ENCODE measurements around the gene MTO1.
"Not testable (repeated sequence)": the region's sequence is repeated elsewhere in the genome, so short reads cannot be mapped to it uniquely, and the experiment has no call there.

Gene MTO1

DNA sequence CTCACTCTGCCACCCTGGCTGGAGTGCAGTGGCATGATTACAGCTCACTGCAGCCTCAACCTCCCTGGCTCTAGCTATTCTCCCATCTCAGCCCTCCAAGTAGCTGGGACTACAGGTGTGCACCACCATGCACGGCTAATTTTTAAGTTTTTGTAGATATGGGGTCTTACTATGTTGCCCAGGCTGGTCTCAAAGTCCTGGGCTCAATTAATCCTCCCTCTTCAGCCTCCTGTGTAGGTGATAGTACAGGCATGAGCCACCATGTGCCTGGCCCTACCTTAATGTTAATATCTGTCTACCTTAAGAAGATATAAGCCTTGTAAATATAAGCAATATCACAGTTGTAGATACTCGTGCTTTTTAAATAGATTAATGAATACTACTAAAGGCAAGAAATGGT is 42.6 kb downstream of the MTO1 start:
- no peak for DNase-seq

DNA sequence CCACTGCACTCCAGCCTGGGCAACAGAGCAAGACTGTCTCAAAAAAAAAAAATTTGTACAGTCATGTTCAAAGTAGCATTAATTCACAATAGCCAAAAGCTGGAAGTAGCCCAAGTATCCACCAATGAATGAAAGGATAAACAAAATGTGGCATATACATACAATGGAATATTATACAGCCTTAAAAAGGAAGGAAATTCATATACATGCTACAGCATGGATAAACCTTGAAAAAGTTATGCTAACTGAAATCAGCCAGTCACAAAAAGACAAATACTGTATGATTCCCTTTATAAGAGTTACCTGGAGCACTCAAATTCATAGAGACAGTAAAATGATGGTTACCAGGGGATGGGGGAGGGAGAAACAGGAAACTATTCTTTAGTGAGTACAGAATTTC is 43.6 kb downstream of the MTO1 start:
- DNase-seq, result no peak

DNA sequence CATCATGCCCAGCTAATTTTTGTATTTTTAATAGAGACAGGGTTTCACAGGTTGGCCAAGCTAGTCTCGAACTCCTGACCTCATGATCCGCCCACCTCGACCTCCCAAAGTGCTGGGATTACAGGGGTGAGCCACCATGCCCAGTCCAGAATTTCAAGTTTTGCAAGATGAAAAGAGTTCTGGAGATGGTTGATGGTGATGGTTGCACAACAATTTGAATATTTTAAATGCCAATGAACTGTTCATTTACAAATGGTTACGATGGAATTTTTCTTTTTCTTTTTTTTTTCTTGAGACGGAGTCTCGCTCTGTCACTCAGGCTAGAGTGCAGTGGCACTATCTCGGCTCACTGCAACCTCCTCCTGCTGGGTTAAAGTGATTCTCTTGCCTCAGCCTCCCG is 44.2 kb downstream of the MTO1 start:
- not testable (repeated sequence) for DNase-seq

DNA sequence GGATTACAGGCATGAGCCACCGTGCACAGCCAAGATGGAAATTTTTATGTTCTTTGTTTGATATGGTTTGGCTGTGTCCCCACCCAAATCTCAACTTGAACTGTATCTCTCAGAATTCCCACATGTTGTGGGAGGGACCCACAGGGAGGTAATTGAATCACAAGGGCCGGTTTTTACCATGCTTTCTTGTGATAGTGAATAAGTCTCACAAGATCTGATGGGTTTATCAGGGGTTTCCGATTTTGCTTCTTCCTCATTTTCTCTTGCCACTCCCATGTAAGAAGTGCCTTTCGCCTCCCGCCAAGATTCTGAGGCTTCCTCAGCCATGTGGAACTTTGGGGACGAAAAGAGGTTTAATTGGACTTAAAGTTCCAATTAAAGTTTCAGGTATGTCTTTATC is 44.7 kb downstream of the MTO1 start:
- no peak for DNase-seq

DNA sequence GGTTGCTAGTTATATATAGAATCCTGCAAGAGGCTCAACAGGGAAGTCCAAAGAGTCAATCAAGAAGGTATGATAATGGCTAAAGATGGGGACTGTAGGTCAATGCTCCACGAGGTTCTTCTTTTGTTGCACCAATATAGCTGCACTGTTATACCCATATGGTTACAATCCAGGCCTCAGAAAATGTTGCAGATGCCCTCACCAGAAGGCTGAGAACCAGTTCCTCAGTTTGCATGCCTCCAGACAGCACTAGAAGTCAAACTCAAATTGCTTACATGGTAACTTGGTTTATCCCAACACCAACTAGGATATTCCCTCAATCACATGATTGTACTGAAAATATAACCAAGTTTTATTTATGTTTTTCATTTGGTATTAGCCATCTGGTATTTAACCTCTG is 47.2 kb downstream of the MTO1 start:
- no peak for DNase-seq

DNA sequence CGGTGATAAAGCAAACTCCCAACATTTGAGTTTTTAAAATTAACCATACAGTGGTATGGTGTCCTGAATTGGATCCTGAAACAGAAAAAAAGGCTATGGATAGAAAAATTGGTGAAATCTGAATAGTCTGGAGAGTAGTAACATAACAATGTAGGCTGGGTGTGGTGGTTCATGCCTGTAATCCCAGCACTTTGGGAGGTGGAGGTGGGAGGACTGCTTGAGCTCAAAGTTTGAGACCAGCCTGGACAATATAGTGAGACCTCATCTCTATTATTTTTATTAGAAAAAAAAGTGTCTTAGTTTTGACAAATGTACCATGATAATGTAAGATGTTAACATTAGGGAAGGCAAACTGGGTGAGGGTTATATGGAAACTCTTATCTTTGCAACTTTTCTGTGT is 48.3 kb downstream of the MTO1 start:
- no peak for DNase-seq

DNA sequence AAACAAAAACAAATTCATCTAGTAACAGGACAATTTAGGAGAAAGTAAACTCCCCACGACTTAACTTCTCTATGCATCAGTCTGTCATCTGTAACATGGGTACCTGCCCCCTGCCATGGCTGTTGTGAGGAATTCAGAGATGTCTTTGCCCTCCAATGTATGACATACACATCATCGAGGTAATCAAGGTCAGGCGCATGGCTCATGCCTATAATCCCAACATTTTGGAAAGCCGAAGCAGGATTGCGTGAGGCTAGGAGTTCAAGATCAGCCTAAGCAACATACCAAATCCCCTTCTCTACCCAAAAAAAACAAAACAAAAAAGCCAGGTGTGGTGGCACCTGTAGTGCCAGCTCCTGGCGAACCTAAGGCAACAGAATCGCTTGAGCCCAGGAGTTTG is 50.3 kb downstream of the MTO1 start:
- DNase-seq, result no peak

DNA sequence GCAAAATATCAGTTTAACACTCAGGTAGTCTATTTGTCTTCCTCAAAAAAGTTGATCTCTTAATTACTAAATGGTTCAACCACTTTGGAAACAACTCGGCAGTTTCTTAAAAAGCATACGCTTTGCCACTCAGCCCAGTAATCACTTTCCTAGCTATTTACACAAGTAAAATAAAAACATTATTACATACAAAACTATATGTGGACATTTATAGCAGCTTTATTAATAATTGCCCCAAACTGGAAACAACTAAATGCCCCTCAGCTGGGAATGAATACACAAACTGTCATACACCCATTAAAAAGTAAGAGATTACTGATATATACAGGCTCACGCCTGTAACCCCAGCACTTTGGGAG is 51.9 kb downstream of the MTO1 start:
- DNase-seq, result no peak

DNA sequence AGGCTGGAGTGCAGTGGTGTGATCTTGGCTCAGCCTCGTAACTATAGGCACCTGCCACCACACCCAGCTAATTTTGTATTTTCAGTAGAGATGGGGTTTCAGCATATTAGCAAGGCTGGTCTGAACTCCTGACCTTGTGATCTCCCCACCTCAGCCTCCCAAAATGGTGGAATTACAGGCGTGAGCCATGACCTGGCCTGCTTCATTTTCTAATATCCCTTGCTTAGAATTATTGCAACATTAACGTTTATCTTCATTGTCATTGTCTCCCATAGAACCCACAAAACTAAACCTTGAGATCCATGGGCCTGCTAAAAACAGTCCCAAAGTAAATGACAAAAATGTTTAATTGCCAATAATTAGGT is 53.2 kb downstream of the MTO1 start:
- no peak for DNase-seq

DNA sequence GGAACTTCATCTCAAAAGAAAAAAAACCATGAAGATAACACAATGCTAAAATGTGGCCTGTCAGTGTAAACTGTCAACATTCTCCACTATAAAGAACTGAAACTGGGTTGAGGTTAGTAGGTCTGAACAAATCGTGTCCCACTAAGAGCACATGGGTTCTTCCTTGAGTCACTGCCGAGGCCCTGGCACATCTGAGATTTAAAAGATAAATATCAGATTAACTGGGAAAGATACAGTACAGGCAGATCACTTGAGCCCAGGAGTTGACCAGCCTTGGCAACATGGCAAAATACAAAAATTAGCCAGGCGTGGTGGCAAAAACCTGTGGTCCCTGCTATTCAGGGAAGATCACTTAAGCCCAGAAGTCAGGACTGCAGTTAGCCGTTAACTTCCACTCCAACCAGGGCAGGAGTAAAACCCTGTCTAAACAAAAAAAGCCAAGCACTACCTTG is 53.7 kb downstream of the MTO1 start:
- no peak for DNase-seq

DNA sequence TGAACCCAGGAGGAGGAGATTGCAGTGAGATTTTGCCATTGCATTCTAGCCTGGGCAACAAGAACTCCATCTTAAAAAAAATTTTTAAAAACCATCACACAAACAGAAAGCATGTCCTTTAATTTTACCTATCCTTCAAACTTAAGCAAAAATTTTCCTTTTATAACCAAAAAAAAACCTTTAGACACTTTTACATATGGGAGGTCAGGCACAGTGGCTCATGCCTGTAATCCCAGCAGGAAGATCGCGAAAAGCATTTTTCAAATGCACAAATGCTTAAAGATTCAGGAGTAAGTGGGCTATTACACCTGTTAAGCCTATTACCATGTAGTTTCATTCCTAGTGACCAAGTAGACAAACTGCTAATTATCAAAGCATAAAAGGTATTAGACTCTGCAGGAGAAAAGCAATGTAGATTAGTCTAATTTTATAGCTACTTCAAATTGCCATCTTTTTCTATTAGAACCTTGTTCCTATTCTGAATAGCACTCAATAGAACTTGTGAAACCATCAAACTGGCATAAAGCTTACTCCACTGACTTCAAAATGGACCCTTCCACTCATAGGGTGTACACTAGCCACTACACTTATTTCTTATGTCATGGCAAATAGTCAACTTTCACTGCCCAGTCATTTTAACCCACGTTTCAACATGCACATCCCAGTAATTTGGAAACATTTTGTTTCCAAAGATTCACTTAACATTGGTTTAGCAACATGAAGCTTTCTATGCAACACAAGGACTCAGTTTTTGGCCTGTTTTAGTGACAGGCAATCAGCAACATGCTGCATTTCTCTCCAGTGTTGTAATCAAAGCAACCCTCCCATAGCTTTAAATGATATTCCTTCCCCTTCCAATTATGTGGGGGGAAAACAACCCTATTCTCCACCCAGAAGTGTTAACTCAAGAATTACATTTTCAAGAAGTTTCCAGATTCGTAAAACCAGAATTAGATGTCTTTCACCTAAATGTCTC is 55.3 kb downstream of the MTO1 start:
- DNase-seq, result no peak

DNA sequence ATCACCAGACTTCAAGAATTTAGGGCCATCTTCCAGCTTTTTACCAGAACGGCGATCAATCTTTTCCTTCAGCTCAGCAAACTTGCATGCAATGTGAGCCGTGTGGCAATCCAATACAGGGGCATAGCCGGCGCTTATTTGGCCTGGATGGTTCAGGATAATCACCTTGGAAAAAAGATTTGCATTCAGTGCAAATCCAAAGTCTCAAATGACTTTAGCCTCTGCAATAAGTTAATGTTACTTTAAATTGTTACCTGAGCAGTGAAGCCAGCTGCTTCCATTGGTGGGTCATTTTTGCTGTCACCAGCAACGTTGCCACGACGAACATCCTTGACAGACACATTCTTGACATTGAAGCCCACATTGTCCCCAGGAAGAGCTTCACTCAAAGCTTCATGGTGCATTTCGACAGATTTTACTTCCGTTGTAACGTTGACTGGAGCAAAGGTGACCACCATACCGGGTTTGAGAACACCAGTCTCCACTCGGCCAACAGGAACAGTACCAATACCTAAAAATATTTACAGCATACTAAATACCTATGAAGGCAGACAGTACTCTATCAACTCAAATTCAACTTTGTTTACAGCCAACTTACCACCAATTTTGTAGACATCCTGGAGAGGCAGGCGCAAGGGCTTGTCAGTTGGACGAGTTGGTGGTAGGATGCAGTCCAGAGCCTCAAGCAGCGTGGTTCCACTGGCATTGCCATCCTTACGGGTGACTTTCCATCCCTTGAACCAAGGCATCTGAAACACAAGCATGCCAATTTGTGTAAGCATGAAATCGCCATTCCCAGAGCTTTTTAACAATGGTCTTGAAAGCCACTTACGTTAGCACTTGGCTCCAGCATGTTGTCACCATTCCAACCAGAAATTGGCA is 56.8 kb downstream of the MTO1 start:
- DNase-seq, result not testable (repeated sequence)

DNA sequence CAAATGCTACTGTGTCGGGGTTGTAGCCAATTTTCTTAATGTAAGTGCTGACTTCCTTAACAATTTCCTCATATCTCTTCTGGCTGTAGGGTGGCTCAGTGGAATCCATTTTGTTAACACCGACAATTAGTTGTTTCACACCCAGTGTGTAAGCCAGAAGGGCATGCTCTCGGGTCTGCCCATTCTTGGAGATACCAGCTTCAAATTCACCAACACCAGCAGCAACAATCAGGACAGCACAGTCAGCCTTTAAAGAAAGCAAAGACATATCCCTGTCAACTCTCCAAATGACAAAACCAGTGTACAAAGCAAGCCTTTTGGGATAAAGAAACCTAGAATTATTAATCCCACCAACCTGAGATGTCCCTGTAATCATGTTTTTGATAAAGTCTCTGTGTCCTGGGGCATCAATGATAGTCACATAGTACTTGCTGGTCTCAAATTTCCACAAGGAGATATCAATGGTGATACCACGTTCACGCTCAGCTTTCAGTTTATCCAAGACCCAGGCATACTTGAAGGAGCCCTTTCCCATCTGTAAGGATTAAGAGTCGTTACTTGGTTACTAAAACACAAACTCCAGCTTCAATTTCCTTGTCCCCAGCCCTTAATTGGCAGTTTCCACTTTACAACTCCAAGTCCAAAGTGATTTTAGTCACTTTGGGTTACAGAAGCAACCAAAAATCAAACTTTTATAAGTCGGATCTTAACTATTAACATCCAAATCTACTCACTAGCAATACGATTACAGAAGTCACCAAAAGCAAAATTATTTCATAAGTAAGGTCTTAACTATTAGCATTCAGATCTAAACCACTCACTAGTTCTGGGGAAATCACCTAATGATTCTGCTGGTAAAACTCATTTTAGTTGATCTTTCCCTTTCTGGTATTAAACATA is 57.7 kb downstream of the MTO1 start:
- DNase-seq, result not testable (repeated sequence)

DNA sequence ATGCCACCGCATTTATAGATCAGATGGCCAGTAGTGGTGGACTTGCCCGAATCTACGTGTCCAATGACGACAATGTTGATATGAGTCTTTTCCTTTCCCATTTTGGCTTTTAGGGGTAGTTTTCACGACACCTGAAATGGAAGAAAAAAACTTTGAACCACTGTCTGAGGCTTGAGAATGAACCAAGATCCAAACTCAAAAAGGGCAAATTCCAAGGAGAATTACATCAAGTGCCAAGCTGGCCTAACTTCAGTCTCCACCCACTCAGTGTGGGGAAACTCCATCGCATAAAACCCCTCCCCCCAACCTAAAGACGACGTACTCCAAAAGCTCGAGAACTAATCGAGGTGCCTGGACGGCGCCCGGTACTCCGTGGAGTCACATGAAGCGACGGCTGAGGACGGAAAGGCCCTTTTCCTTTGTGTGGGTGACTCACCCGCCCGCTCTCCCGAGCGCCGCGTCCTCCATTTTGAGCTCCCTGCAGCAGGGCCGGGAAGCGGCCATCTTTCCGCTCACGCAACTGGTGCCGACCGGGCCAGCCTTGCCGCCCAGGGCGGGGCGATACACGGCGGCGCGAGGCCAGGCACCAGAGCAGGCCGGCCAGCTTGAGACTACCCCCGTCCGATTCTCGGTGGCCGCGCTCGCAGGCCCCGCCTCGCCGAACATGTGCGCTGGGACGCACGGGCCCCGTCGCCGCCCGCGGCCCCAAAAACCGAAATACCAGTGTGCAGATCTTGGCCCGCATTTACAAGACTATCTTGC is 58.6 kb downstream of the MTO1 start:
- peak; percentile 19 for DNase-seq

DNA sequence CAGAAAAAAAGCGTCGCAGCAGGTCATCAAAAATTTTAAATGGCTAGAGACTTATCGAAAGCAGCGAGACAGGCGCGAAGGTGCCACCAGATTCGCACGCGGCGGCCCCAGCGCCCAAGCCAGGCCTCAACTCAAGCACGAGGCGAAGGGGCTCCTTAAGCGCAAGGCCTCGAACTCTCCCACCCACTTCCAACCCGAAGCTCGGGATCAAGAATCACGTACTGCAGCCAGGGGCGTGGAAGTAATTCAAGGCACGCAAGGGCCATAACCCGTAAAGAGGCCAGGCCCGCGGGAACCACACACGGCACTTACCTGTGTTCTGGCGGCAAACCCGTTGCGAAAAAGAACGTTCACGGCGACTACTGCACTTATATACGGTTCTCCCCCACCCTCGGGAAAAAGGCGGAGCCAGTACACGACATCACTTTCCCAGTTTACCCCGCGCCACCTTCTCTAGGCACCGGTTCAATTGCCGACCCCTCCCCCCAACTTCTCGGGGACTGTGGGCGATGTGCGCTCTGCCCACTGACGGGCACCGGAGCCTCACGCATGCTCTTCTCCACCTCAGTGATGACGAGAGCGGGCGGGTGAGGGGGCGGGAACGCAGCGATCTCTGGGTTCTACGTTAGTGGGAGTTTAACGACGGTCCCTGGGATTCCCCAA is 59.3 kb downstream of the MTO1 start, which contains the start of gene EEF1A1:
Gene EEF1A1 (minus strand): TSS at position 345 of the 663 bp plus-strand sequence. CDS start 1,006 bp downstream, outside the sequence.
- DNase-seq, result peak; percentile 97

DNA sequence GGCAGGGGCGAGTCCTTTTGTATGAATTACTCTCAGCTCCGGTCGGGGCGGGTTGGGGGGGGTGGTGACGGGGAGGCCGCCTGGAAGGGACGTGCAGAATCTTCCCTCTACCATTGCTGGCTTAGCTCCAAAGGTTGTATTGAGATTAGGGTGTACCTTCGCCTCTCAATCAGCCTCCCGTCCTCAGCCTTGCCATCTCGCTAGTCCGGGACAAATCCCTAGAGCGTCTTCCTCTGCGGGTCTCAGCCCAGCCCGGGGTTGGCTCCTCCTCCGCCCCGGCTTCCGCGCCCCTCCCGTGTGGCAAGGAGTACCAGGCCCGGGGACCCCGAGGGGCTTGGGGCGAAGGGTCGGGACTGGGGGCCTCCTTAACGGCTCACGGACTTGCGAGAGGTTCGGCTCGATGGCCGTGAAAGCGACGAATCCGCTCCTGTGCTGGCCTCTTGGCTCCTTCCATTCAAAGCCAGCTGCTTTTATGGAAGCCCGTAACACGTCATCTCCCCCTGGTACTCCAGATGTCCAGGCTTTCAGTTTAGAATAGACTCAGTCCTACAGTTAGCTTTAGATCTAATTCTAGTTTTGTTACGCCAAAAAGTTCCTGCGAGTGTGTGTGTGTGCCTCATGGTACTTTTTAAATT is 59.9 kb downstream of the MTO1 start:
- peak; percentile 93 for DNase-seq

DNA sequence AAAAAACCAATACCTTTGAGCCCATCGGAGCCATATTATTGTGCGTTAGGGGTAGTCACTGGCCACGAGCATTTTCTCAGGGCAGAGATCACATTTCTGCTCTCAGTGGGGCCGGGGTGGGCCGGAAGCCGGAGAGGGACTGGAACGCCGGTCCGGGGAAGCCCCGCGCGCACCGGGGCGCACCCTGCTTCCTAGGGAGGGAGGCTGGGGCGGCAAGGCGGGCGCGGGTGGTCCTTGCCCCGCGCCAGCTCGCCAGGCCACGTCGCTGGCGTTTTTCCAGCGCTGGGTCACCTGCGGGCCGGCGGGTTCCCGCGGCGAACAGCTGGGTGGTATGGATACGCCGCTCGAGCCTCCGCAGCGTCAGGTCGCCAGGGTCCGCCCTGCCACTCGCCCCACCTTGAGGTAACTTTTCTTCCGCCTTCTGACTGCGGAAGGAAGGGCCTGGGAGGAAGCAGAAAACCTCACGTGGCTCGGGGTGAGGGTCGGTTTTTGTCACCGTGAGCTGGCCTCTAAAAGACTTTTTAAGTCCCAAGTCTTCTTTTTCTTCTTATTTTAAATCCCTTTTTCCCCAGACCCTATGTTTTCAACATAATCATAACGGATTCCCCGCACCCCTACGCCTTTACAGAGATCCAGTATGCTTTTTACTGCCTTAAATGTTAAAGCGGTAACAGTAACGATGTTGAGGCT is 62.0 kb downstream of the MTO1 start:
- DNase-seq, result peak; percentile 33

DNA sequence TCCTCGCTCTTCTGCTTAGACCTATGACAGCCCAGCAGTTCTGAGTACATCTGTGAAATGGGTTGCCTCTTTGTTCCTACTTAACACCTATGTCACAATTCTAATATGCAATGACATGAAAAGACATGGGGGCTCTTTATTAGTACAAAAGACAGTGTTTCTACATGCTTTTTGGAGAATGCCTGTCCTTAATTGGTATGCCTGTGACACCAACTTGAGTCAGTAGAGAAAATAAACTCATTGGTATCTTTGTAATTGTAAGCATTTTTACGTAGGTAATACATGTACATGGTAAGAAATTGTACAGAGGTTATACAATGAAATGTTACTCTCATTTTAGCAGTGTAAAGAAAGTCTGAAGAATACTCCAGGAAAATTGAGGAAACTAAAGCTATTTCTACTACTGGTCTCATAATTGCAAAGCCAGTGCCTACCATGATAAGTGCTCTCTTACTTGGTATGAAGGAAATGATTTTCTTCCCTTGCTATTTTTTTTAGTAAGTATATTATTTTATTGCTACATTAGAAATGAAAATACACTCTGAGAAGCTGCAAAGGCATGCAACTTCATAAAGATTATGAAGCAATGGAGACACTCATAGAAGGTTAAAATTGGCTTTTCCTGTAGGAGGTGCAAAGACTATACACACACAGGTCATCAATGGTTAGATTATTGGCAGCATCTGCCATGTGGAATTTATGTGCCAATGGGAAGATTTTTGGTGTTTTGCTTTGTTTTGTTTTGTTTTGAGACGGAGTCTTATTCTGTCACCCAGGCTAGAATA is 64.2 kb downstream of the MTO1 start:
- no peak for DNase-seq

DNA sequence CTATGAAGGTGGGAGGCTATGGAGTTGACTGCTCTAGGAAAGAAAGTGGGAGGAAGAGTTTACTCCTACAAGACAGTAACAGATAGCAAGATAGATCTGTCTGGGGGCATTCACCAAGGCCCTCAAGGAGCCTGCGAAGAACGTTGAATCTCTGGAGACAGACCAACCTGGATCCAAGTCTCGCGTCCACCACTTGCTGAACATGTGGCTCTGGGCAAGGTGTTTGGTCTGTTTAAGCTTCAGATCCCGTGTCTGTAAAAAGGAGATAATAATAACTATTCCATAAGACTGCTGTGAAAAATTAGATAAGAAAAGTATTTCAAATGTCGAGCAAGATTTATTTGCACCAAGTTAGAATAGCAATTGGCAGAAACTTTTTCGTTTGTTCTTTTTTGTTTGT is 67.4 kb downstream of the MTO1 start:
- DNase-seq, result no peak
